GM18868 (cell line): ENCODE measurements around the gene DPP9.

ENCODE experiments used
- ATAC-seq: cut with Tn5 transposase; IDR thresholded peaks from one replicate; pipeline ENCODE4 v1.9.1; 2021; ENCODE audit warnings: mild to moderate bottlenecking, moderate library complexity; ENCODE audit not compliant: unreplicated experiment

Gene DPP9

DNA sequence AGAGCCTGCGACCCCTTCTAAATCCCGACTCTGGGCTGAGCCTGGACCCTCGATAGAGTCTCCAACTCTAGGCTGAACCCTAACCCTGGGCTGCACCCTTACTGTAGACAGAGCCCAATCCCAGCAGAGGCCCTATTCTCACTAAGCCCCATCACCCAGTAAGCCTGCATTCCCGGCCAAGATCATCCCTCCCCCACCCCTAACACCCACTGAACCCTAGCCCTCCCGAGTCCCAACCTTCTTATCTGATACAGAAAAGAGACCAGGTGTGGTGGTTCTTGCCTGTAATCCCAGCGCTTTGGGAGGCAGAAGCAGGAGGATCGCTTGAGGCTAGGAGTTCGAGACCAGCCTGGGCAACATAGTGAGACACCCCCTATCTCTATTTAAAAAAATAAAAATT, 86.9 kb downstream of the DPP9 start:
- ATAC-seq = no peak

GRCh38 chr19:4636151-4636717, 87.4 kb downstream of the DPP9 start:
- no peak for ATAC-seq

GRCh38 chr19:4635754-4636116, 87.9 kb downstream of the DPP9 start:
- no peak for ATAC-seq

DNA sequence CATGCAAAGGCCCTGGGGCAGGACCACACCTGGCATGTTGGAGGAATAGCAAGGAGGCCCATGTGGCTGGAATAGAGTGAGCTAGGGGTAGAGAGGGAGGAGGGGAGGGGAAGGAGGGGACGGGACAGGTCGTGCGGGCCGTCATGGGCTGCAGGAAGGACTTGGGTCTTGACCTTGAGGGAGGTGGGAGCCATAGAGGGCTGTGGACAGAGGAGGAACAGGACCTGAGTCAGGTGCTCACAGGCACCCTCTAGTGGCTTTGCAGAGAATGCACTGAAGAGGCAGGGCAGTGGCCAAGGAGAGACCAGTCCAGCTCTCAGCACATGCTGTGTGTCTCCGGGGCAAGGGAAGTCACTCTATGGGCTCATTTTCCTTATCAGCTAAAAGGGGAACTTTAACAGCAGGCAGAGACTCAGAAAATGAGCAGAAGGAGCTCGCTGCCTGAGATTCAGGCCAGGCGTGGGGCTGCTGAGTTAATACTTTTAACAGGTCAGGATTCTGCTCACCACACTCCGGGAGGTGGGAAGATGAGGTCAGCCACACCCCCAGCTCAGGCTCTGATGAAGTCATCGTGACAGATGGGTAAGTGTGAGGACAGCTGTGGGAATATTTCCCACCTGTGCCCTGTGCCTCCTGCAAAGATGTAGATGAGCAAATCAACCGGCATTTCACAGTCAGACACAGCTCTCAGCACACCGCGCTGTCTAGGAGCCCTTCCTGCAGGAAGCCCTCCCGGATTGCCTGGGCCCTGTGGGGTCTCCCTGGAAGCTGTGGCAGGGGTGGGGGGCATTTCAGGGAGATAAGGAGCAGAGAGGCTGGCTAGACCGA, 90.3 kb downstream of the DPP9 start:
- ATAC-seq = no peak
